Suppressor macrophage treated with lipopolysaccharide for 4 hours (primary cell): ENCODE results near the gene GMIP.
A peak's percentile ranks its signal among the peaks of the same experiment; 100 is the strongest.

ENCODE experiments used
- DNase-seq: peaks from one replicate; pipeline ENCODE4 v3.0.0-alpha.2; 2020

GMIP gene

GRCh38 chr19:19659646-19660245 is 16.3 kb upstream of the GMIP start:
- no peak for DNase-seq

GRCh38 chr19:19657397-19657783 is 13.9 kb upstream of the GMIP start:
- DNase-seq = no peak

GRCh38 chr19:19656451-19657396 is 13.3 kb upstream of the GMIP start:
- no peak for DNase-seq

- DNase-seq = no peak
These were observed 12.3 kb upstream of the GMIP start for GRCh38 chr19:19655641-19656343.

GRCh38 chr19:19655051-19655594 is 11.7 kb upstream of the GMIP start:
- no peak for DNase-seq

- DNase-seq = no peak
These were observed 11.0 kb upstream of the GMIP start for GRCh38 chr19:19654441-19654840.

GRCh38 chr19:19653597-19654147 is 10.2 kb upstream of the GMIP start:
- no peak for DNase-seq

- DNase-seq = no peak
These were observed 9.2 kb upstream of the GMIP start for GRCh38 chr19:19652482-19653295.

GRCh38 chr19:19651076-19651475 is 7.6 kb upstream of the GMIP start:
- no peak for DNase-seq

GRCh38 chr19:19650331-19650730 is 6.9 kb upstream of the GMIP start:
- DNase-seq = no peak

- DNase-seq = no peak
These were observed 6.1 kb upstream of the GMIP start for GRCh38 chr19:19649580-19649995.

GRCh38 chr19:19649155-19649554 is 5.7 kb upstream of the GMIP start:
- no peak for DNase-seq

GRCh38 chr19:19647037-19647835 is 3.8 kb upstream of the GMIP start:
- DNase-seq = no peak

- DNase-seq = no peak
These were observed 1.9 kb upstream of the GMIP start for GRCh38 chr19:19645233-19645870.

- DNase-seq = no peak
These were observed 564 bp upstream of the GMIP start for GRCh38 chr19:19644054-19644388.

- peak; percentile 33 for DNase-seq
These were observed 825 bp downstream of the GMIP start for GRCh38 chr19:19642506-19643157.

- no peak for DNase-seq
These were observed 5.8 kb downstream of the GMIP start for GRCh38 chr19:19637523-19638251.

- no peak for DNase-seq
These were observed 6.3 kb downstream of the GMIP start for GRCh38 chr19:19637186-19637522.

- no peak for DNase-seq
These were observed 6.8 kb downstream of the GMIP start for GRCh38 chr19:19636573-19637185.
